HepG2 (cell line): Measurements from ENCODE around the gene BBS1. TPM values are rescaled to one million over a fixed set of nuclear protein-coding genes. Genes with fewer than 3 reads are reported as not detected.

Experiments used
- ATAC-seq: fragments of 200-7000 bp; cut with Tn5 transposase; 3 replicates; pipeline ENCODE4 v1.9.1; 2020; ENCODE audit warnings: mild to moderate bottlenecking, moderate library complexity
- BruUV-seq: library from RNA; stranded (reverse); fragments of 400-500 nt; replicated peaks from 2 replicates; lab custom pipeline; 2021; lab: Mats Ljungman, UMichigan
- CTCF ChIA-PET: fragments of 300-600 bp; formaldehyde crosslinking; extraction: SDS; loops from one replicate; lab custom pipeline; 2021; ENCODE audit warnings: low total read pairs, inconsistent platforms, low intra/inter-chr PET ratio; lab: Yijun Ruan, JAX
- POLR2A ChIA-PET: fragments of 350-600 bp; sonication (Branson Sonifier 250); formaldehyde crosslinking; loops from one replicate; lab custom pipeline; 2020; ENCODE audit warnings: antibody characterized with exemption, inconsistent platforms; lab: Yijun Ruan, JAX
- DNase-seq: peaks from one replicate; pipeline ENCODE4 v3.0.0-alpha.2; 2015; ENCODE audit warnings: low spot score
- FAIRE-seq: peaks from 3 replicates; lab custom pipeline; 2011; peaks lifted over from hg19 to GRCh38; lab: Jason Lieb, UNC
- H2AFZ ChIP-seq: one replicate; pipeline ENCODE4 v1.6.1; 2011; ENCODE audit warnings: low read length, inconsistent platforms
- H3K27ac ChIP-seq: fragments of 300-600 bp; 3 replicates; pipeline ENCODE4 v1.8.0; 2011; ENCODE audit warnings: mixed run types, mild to moderate bottlenecking, mixed read lengths, low read length, inconsistent platforms; ENCODE audit not compliant: insufficient read depth; ENCODE audit errors: extremely low read length
- H3K27me3 ChIP-seq, 2 experiments: fragments of 200-600 bp in 1 of 2; 2 replicates in 1 of 2; 3 replicates in 1 of 2; pipeline versions ENCODE4 v1.6.0 to v1.8.0; 2011; ENCODE audit warnings: low read length in 2 of 2, mild to moderate bottlenecking in 2 of 2, moderate library complexity in 2 of 2, inconsistent platforms in 1 of 2; ENCODE audit not compliant: insufficient read depth in 2 of 2, control insufficient read depth in 1 of 2
- H3K36me3 ChIP-seq, 2 experiments: fragments of 200-600 bp in 1 of 2; replicated peaks in 1 of 2; 2 replicates in 1 of 2; 3 replicates in 1 of 2; pipeline versions ENCODE4 v1.5.1 to v1.8.0; 2011; ENCODE audit warnings: low read length in 2 of 2, inconsistent platforms in 1 of 2; ENCODE audit not compliant: insufficient read depth in 2 of 2, control insufficient read depth in 1 of 2
- H3K4me1 ChIP-seq: 2 replicates; pipeline ENCODE4 v1.5.1; 2012; ENCODE audit warnings: low read length, inconsistent platforms; ENCODE audit not compliant: insufficient read depth
- H3K4me2 ChIP-seq: 2 replicates; pipeline ENCODE4 v1.6.0; 2011; ENCODE audit warnings: low read depth, low read length, inconsistent platforms
- H3K4me3 ChIP-seq, 3 experiments: fragments of 200-600 bp in 1 of 3; sonication (generic), shearing (Covaris generic) in 1 of 3; replicated peaks in 1 of 3; 2 replicates each; pipeline ENCODE4 v1.5.1; 2011 to 2016; ENCODE audit warnings: low read length in 3 of 3, inconsistent platforms in 2 of 3, low read depth in 2 of 3, mild to moderate bottlenecking in 2 of 3, control low read depth in 1 of 3, mixed read lengths in 1 of 3; ENCODE audit not compliant: insufficient read depth in 1 of 3
- H3K79me2 ChIP-seq: one replicate; pipeline ENCODE4 v1.6.1; 2011; ENCODE audit warnings: low read length, inconsistent platforms; ENCODE audit not compliant: insufficient read depth
- H3K9ac ChIP-seq: 2 replicates; pipeline ENCODE4 v1.6.0; 2011; ENCODE audit warnings: mild to moderate bottlenecking, low read depth, low read length, inconsistent platforms; ENCODE audit not compliant: insufficient read depth
- H3K9me3 ChIP-seq: 2 replicates; pipeline ENCODE4 v1.5.1; 2012; ENCODE audit warnings: mild to moderate bottlenecking, low read length
- H4K20me1 ChIP-seq: 2 replicates; pipeline ENCODE4 v1.6.0; 2011; ENCODE audit warnings: inconsistent platforms, mild to moderate bottlenecking, low read length, moderate library complexity; ENCODE audit not compliant: insufficient read depth
- AGO2 ChIP-seq: fragments of 200-400 bp; formaldehyde crosslinking; optimal IDR thresholded peaks from 2 replicates; pipeline ENCODE3; 2017; ENCODE audit warnings: mild to moderate bottlenecking, low read depth, low read length, moderate library complexity
- AKAP8 ChIP-seq: sonication (generic); formaldehyde crosslinking; IDR thresholded peaks from 2 replicates; pipeline ENCODE4 v1.5.1; 2020; ENCODE audit warnings: mild to moderate bottlenecking, missing genetic modification reagents
- GABPB1 ChIP-seq: IDR thresholded peaks from 2 replicates; pipeline ENCODE4 v1.6.1; 2016; ENCODE audit warnings: mild to moderate bottlenecking, missing genetic modification reagents, moderate library complexity, missing compliant biosample characterization
- KLF16 ChIP-seq, 2 experiments: sonication (generic) in 1 of 2; formaldehyde crosslinking in 1 of 2; IDR thresholded peaks; 2 replicates each; pipeline versions ENCODE4 v1.6.1 to v1.8.0; 2016 to 2023; ENCODE audit warnings: missing genetic modification reagents in 2 of 2, missing compliant biosample characterization in 1 of 2
- RBFOX2 ChIP-seq: fragments of 200-400 bp; formaldehyde crosslinking; IDR thresholded peaks from 2 replicates; pipeline ENCODE4 v1.6.1; 2017; ENCODE audit warnings: low read depth, mild to moderate bottlenecking, low read length
- ZNF101 ChIP-seq: sonication (generic); formaldehyde crosslinking; IDR thresholded peaks from 2 replicates; pipeline ENCODE4 v1.4.0; 2020; ENCODE audit warnings: mild to moderate bottlenecking, low read depth, missing genetic modification reagents, borderline replicate concordance
- ZNF230 ChIP-seq: sonication (generic); formaldehyde crosslinking; IDR thresholded peaks from 2 replicates; pipeline ENCODE4 v1.4.0; 2020; ENCODE audit warnings: mild to moderate bottlenecking, missing genetic modification reagents
- WGBS: methylation state at CpG from one replicate; pipeline ENCODE4 v1.1.6; 2017; ENCODE audit warnings: low lambda C conversion rate; 5-methylcytosine and 5-hydroxymethylcytosine counted together
- in situ Hi-C: cut with HindIII; loops from 2 replicates; pipeline ENCODE4 v1.10.0; 2017; ENCODE audit warnings: low pct_unique_long_range_greater_than_20kb; ENCODE audit not compliant: extremely low pct_ligation_motif_present
- intact Hi-C: fragments of 100-400 bp; cut with micrococcal nuclease; formaldehyde crosslinking; loops from one replicate; pipeline ENCODE4 v1.10.0; 2022; ENCODE audit not compliant: unreplicated experiment
- polyA plus RNA-seq, 8 experiments: library from polyadenylated mRNA; depleted of rRNA in 3 of 8; stranded (reverse) in 7 of 8; unstranded in 1 of 8; fragments of >200 nt; fragmentation: Illumina TruSeq in 4 of 8; extraction: Trizol in 4 of 8; gene quantifications; 2 replicates each; pipeline versions ENCODE4 v1.2.1 to v1.2.3, GENCODE V29; 2011 to 2016; ENCODE audit warnings: low read depth in 4 of 8, missing spikeins in 1 of 8, mixed read lengths in 1 of 8; ENCODE audit not compliant: insufficient read depth in 1 of 8
- total RNA-seq, 5 experiments: library from RNA; depleted of rRNA; stranded (reverse); fragments of >200 nt; fragmentation: Illumina TruSeq; extraction: Trizol; gene quantifications; 2 replicates each; pipeline ENCODE4 v1.2.3, GENCODE V29; 2016; ENCODE audit warnings: low read depth in 1 of 5

The BBS1 gene
- total and polyA plus RNA-seq, 2 of the 13 experiments (the other 11 are each of a cell fraction or from before 2014, with no cell fraction given) = 11.7 to 14.1 TPM

GRCh38 chr11:66475349-66476172 is 34.9 kb upstream of the BBS1 start:
- peaks cover 11% of the 10 kb centered on the region for H3K4me1 ChIP-seq
- H3K36me3 ChIP-seq = peaks cover 0 to 2% of the 10 kb centered on the region in 2 experiments; a peak in 3 of 5 replicates
- no peak overlapping the region for H3K4me2 ChIP-seq
- H3K27ac ChIP-seq = no peak overlapping the region
- CTCF ChIA-PET = no interaction called here
- POLR2A ChIA-PET = no interaction called here
- H3K79me2 ChIP-seq = no peaks in the 10 kb centered on the region
- intact Hi-C loops = no loop called here
- no peak overlapping the region for H2AFZ ChIP-seq
- no TSS peak for BruUV-seq
- in situ Hi-C loops = no loop called here
- no peak for DNase-seq
- no peak overlapping the region for H3K4me3 ChIP-seq
- H4K20me1 ChIP-seq = no peaks in the 10 kb centered on the region
- H3K9ac ChIP-seq = no peak overlapping the region
- no peak for FAIRE-seq
- WGBS = 96% methylated on average over 24 of the region's 44 CpGs
- no peaks in the 10 kb centered on the region for H3K9me3 ChIP-seq
- ATAC-seq = no peak
- TF ChIP-seq AKAP8 (CRISPR knock-in tag) (0 out of 2 replicates have a peak, but pooled peaks have one; percentile 18), ZNF101 (no peak), KLF16 (CRISPR knock-in tag; IDR thresholded peaks at IDR 0.05) (no peak), RBFOX2 (peak; percentile 22), GABPB1 (CRISPR knock-in tag) (peak; percentile 11; the same call in 1 of the 2 replicates), AGO2 (peak; percentile 80), ZNF230 (CRISPR knock-in tag) (no peak)
- no peaks in the 10 kb centered on the region for H3K27me3 ChIP-seq
